HepG2 (cell line): ENCODE data around the gene COQ9. TPM values are rescaled to one million over a fixed set of nuclear protein-coding genes. Genes with fewer than 3 reads are reported as not detected.

Source experiments
- ATM ChIP-seq: fragments of 450-650 bp; IDR thresholded peaks from 2 replicates; pipeline ENCODE4 v1.7.1; 2017; ENCODE audit warnings: mild to moderate bottlenecking, borderline replicate concordance
- BRD4 ChIP-seq: sonication (generic); formaldehyde crosslinking; IDR thresholded peaks from 2 replicates; pipeline ENCODE4 v1.4.0; 2020; ENCODE audit warnings: missing genetic modification reagents
- BRF2 ChIP-seq: sonication (generic); formaldehyde crosslinking; IDR thresholded peaks from 2 replicates; pipeline ENCODE4 v1.8.1; 2022; ENCODE audit warnings: mild to moderate bottlenecking, missing genetic modification reagents
- CCDC6 ChIP-seq: sonication (generic); formaldehyde crosslinking; IDR thresholded peaks from 2 replicates; pipeline ENCODE4 v1.8.1; 2022; ENCODE audit warnings: mild to moderate bottlenecking, missing genetic modification reagents, moderate library complexity
- E2F5 ChIP-seq: sonication (generic); formaldehyde crosslinking; conservative IDR thresholded peaks from 2 replicates; pipeline ENCODE4 v1.4.0; 2020; ENCODE audit warnings: missing genetic modification reagents
- FIP1L1 ChIP-seq: fragments of 200-400 bp; formaldehyde crosslinking; IDR thresholded peaks from 2 replicates; pipeline ENCODE4 v1.6.1; 2018; ENCODE audit warnings: low read depth, mild to moderate bottlenecking, low read length, moderate library complexity, borderline replicate concordance; ENCODE audit not compliant: insufficient read depth
- FOXM1 ChIP-seq: sonication (generic); formaldehyde crosslinking; IDR thresholded peaks from 2 replicates; pipeline ENCODE4 v1.5.0; 2020; ENCODE audit warnings: missing genetic modification reagents
- HNF1B ChIP-seq: sonication (generic); formaldehyde crosslinking; IDR thresholded peaks from 2 replicates; pipeline ENCODE4 v1.5.1; 2020; ENCODE audit warnings: mild to moderate bottlenecking, moderate library complexity, missing genetic modification reagents
- KLF6 ChIP-seq: IDR thresholded peaks from 2 replicates; pipeline ENCODE4 v1.8.0; 2016; ENCODE audit warnings: missing biosample characterization, missing genetic modification reagents
- PITX1 ChIP-seq: sonication (generic); formaldehyde crosslinking; IDR thresholded peaks from 2 replicates; pipeline ENCODE4 v1.5.1; 2020; ENCODE audit warnings: mild to moderate bottlenecking, missing genetic modification reagents
- PPARG ChIP-seq: conservative IDR thresholded peaks from 2 replicates; pipeline ENCODE4 v1.6.1; 2016; ENCODE audit warnings: missing biosample characterization, missing genetic modification reagents
- REL ChIP-seq: sonication (generic); formaldehyde crosslinking; conservative IDR thresholded peaks from 2 replicates; pipeline ENCODE4 v1.8.0; 2022; ENCODE audit warnings: mild to moderate bottlenecking, missing genetic modification reagents, moderate library complexity
- RFX1 ChIP-seq: fragments of 450-650 bp; IDR thresholded peaks from 2 replicates; pipeline ENCODE4 v1.6.1; 2017
- SP140L ChIP-seq: sonication (generic); formaldehyde crosslinking; IDR thresholded peaks from 2 replicates; pipeline ENCODE4 v1.4.0; 2020; ENCODE audit warnings: missing genetic modification reagents, borderline replicate concordance
- TBP ChIP-seq: sonication (generic); formaldehyde crosslinking; IDR thresholded peaks from 2 replicates; pipeline ENCODE4 v1.5.0; 2020; ENCODE audit warnings: missing genetic modification reagents
- TBX2 ChIP-seq: sonication (generic); formaldehyde crosslinking; IDR thresholded peaks from 2 replicates; pipeline ENCODE4 v1.5.0; 2020; ENCODE audit warnings: missing genetic modification reagents, mild to moderate bottlenecking, borderline replicate concordance
- TP53 ChIP-seq: sonication (generic); formaldehyde crosslinking; conservative IDR thresholded peaks from 2 replicates; pipeline ENCODE4 v1.4.0; 2020; ENCODE audit warnings: missing genetic modification reagents
- ZMAT5 ChIP-seq: sonication (generic); formaldehyde crosslinking; IDR thresholded peaks from 2 replicates; pipeline ENCODE4 v1.5.0; 2020; ENCODE audit warnings: mild to moderate bottlenecking, low read depth, missing genetic modification reagents, borderline replicate concordance
- ZNF121 ChIP-seq: sonication (generic); formaldehyde crosslinking; IDR thresholded peaks from 2 replicates; pipeline ENCODE4 v1.5.0; 2020; ENCODE audit warnings: mild to moderate bottlenecking, missing genetic modification reagents
- ZNF207 ChIP-seq: fragments of 450-650 bp; IDR thresholded peaks from 2 replicates; pipeline ENCODE4 v1.6.1; 2016; ENCODE audit warnings: antibody characterized with exemption, borderline replicate concordance
- ZNF274 ChIP-seq: sonication (generic); formaldehyde crosslinking; IDR thresholded peaks from 2 replicates; pipeline ENCODE4 v1.5.1; 2020; ENCODE audit warnings: mild to moderate bottlenecking, missing genetic modification reagents
- ZNF317 ChIP-seq: sonication (generic); formaldehyde crosslinking; IDR thresholded peaks from 2 replicates; pipeline ENCODE4 v1.5.0; 2020; ENCODE audit warnings: mild to moderate bottlenecking, missing genetic modification reagents
- ZNF557 ChIP-seq: sonication (generic); formaldehyde crosslinking; IDR thresholded peaks from 2 replicates; pipeline ENCODE4 v1.4.0; 2020; ENCODE audit warnings: missing genetic modification reagents
- ZNF749 ChIP-seq: sonication (generic); formaldehyde crosslinking; IDR thresholded peaks from 2 replicates; pipeline ENCODE4 v1.8.0; 2022; ENCODE audit warnings: mild to moderate bottlenecking, missing genetic modification reagents, moderate library complexity, borderline replicate concordance
- ZNF772 ChIP-seq: sonication (generic); formaldehyde crosslinking; IDR thresholded peaks from 2 replicates; pipeline ENCODE4 v1.5.0; 2020; ENCODE audit warnings: mild to moderate bottlenecking, missing genetic modification reagents
- ZNF790 ChIP-seq: sonication (generic); formaldehyde crosslinking; IDR thresholded peaks from 2 replicates; pipeline ENCODE4 v1.8.0; 2022; ENCODE audit warnings: missing genetic modification reagents, mild to moderate bottlenecking, borderline replicate concordance
- polyA plus RNA-seq, 8 experiments: library from polyadenylated mRNA; depleted of rRNA in 3 of 8; stranded (reverse) in 7 of 8; unstranded in 1 of 8; fragments of >200 nt; fragmentation: Illumina TruSeq in 4 of 8; extraction: Trizol in 4 of 8; gene quantifications; 2 replicates each; pipeline versions ENCODE4 v1.2.1 to v1.2.3, GENCODE V29; 2011 to 2016; ENCODE audit warnings: low read depth in 4 of 8, missing spikeins in 1 of 8, mixed read lengths in 1 of 8; ENCODE audit not compliant: insufficient read depth in 1 of 8
- total RNA-seq, 5 experiments: library from RNA; depleted of rRNA; stranded (reverse); fragments of >200 nt; fragmentation: Illumina TruSeq; extraction: Trizol; gene quantifications; 2 replicates each; pipeline ENCODE4 v1.2.3, GENCODE V29; 2016; ENCODE audit warnings: low read depth in 1 of 5

COQ9 gene
- total and polyA plus RNA-seq, 2 of the 13 experiments (the other 11 are each of a cell fraction or from before 2014, with no cell fraction given), result 57.5 to 108 TPM

- TF ChIP-seq KLF6 (peak; percentile 91), TBP (no peak), RFX1 (peak; percentile 74; the same call in 1 of the 2 replicates), ZNF317 (CRISPR knock-in tag) (peak; percentile 62; the same call in 1 of the 2 replicates), TP53 (CRISPR knock-in tag) (peak; percentile 83), ZNF790 (CRISPR knock-in tag) (peak; percentile 87; the same call in 1 of the 2 replicates), ZNF772 (CRISPR knock-in tag) (peak; percentile 78; the same call in 1 of the 2 replicates), HNF1B (CRISPR knock-in tag) (peak; percentile 89; the same call in 1 of the 2 replicates), BRD4 (peak; percentile 97), BRF2 (CRISPR knock-in tag) (0 out of 2 replicates have a peak, but pooled peaks have one; percentile 50), SP140L (CRISPR knock-in tag) (peak; percentile 25; the same call in 1 of the 2 replicates), TBX2 (CRISPR knock-in tag) (peak; percentile 79; the same call in 1 of the 2 replicates), CCDC6 (CRISPR knock-in tag) (peak; percentile 68; the same call in 1 of the 2 replicates), FOXM1 (no peak), ZNF121 (CRISPR knock-in tag) (peak; percentile 83), ZMAT5 (CRISPR knock-in tag) (no peak), E2F5 (peak; percentile 77), PITX1 (CRISPR knock-in tag) (peak; percentile 47), ZNF557 (0 out of 2 replicates have a peak, but pooled peaks have one; percentile 38), REL (no peak; the same call in 1 of the 2 replicates), ZNF274 (CRISPR knock-in tag) (peak; percentile 94; the same call in 1 of the 2 replicates), PPARG (CRISPR knock-in tag) (peak; percentile 73), ATM (no peak), ZNF207 (no peak), FIP1L1 (no peak), ZNF749 (CRISPR knock-in tag) (no peak; the same call in 1 of the 2 replicates)
Observed at GRCh38 chr16:57447186-57447962, at the start of gene COQ9, which contains the start of gene CIAPIN1 (continued).
